Lower lobe of right lung (tissue), 2 donors: Measurements from ENCODE around the gene MTERF4. TPM values are rescaled to one million over a fixed set of nuclear protein-coding genes. Genes with fewer than 3 reads are reported as not detected.

ENCODE experiments used
- ATAC-seq, 2 donors: fragments of 200-7000 bp; cut with Tn5 transposase; one replicate each; pipeline ENCODE4 v1.9.1; 2020 to 2022; ENCODE audit warnings: mild to moderate bottlenecking in 2 of 2, moderate library complexity in 2 of 2
- DNase-seq: peaks from one replicate; pipeline ENCODE4 v3.0.0-alpha.2; 2020
- H3K27ac ChIP-seq: fragments of 200-600 bp; one replicate; pipeline ENCODE4 v1.8.0; 2022
- H3K27me3 ChIP-seq: fragments of 200-600 bp; one replicate; pipeline ENCODE4 v1.8.0; 2022; ENCODE audit warnings: low read depth
- H3K36me3 ChIP-seq: fragments of 200-600 bp; one replicate; pipeline ENCODE4 v1.8.0; 2022; ENCODE audit warnings: mild to moderate bottlenecking
- H3K4me1 ChIP-seq: fragments of 200-600 bp; one replicate; pipeline ENCODE4 v1.8.0; 2022
- H3K4me3 ChIP-seq: fragments of 200-600 bp; one replicate; pipeline ENCODE4 v1.8.0; 2022; ENCODE audit warnings: mild to moderate bottlenecking
- H3K9me3 ChIP-seq: fragments of 200-600 bp; one replicate; pipeline ENCODE4 v1.8.0; 2022
- CTCF ChIP-seq: fragments of 200-600 bp; IDR thresholded peaks from one replicate; pipeline ENCODE4 v1.8.0; 2022; ENCODE audit warnings: antibody characterized with exemption, mild to moderate bottlenecking
- intact Hi-C: fragments of 100-400 bp; cut with DNase I; formaldehyde crosslinking; loops from one replicate; pipeline ENCODE4 v1.11.0; 2022
- long read RNA-seq: library from polyadenylated mRNA; unstranded; transcript quantifications from one replicate; pipeline ENCODE4 v2.0.0, GENCODE V29; 2021
- total RNA-seq: library from RNA; stranded (reverse); fragmentation: NEBNext Ultra II Directional; extraction: Animal tissue kit (Norgen Biotek cat#: 25700); gene quantifications from one replicate; pipeline ENCODE4 v1.2.1, GENCODE V29; 2021
- donor health status: DM: no; HTN: yes; CAD: no; lungs with severe emphysema.

Gene MTERF4
- 32.0 TPM for total RNA-seq
- long read RNA-seq, transcript MTERF4-202 (4 exons, 1,637 nt) = major isoform, 17 of 36 reads
- long read RNA-seq, partial matches to known transcripts = 0 of 36 reads
- long read RNA-seq, other reads (novel, unspliced or antisense) = 13 of 36 reads

DNA sequence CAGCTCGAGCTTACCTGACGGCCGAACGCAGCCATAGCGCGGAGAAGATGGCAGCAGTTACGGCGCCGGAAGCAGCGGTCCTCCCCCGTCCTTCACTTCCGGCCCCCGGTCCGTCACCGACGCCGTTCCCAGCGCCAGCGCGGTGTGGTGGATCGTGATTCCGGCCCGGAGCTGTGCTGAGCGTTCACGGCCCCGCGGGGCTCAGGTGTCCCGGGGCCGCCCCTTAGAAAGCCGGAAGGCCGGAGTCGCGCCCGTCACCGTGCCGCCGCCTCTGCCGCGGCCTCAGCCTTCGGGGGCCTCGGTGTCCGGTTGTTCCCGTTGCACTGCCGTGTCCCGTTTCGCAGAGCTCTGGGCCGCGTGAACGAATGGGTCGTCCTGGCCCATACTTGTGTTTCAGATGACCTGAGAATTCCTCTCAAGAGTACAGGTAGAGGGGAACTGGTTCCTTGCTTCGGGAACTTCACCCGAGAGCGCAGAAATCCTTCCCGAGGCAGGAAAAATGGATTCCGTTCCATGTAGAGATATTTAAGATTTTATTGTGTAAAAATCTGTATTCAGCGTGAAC, at the start of gene MTERF4:
TSS of gene MTERF4 (minus strand) at position 49 of the 565 bp plus-strand sequence. CDS start at position 35, 14 bp downstream.
- DNase-seq (peak; percentile 91), ATAC-seq (peak; percentile 98 to 99)
- intact Hi-C loops = no loop called here
- TF ChIP-seq CTCF = no peak
- peaks cover 30% of the 10 kb centered on the region for H3K36me3 ChIP-seq
- H3K27ac ChIP-seq = peak within 1 kb of the TSS; percentile 96
- H3K9me3 ChIP-seq = no peaks in the 10 kb centered on the region
- peaks cover 40% of the 10 kb centered on the region for H3K4me1 ChIP-seq
- H3K27me3 ChIP-seq = no peaks in the 10 kb centered on the region
- H3K4me3 ChIP-seq = peak within 1 kb of the TSS; percentile 97

DNA sequence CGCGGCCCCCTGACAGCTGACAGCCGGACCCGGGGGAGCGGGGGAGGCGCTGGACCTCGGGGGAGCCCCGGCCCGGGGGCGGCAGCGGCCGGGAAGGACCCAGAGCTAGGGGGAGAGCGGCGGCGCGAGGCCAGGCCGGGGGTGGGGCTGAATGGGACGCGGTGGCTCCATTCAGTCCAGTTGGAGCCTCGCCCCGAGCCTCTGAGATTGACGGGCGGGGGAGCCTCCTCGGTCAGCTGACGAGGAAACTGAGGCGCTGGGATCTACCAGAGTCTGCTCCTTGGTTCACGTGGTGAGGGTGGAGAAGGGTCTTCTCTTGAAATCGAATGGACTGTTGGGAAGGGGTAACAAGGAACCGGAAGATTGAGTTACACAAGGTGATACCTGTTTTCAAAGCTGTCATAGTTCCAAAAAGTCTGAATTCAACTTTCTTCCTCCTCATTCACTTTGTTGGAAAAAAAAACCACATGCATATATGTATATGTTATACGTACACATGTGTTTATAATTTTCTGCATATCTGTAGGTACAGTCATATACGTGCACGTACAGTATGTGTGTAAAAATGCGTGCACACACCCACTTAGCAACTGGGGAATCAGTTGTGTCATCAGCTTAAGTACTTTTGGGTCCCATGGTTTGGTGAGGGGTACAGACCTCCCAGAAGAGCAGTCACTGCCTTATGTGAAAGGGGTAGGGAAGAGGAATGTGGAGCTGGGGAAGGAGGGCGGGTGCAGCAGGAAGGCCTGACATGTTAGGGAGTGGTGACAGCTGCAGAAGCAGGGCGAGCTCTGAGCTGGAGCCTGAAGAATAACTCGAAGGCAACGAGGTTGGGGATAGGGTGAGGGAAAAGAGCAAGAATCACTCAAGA, 48.8 kb upstream of the MTERF4 start:
- peak overlapping the region; percentile 85 for H3K27ac ChIP-seq
- DNase-seq (no peak), ATAC-seq (peak; percentile 7 to 18)
- intact Hi-C loops = no loop called here
- peaks cover 23% of the 10 kb centered on the region for H3K4me1 ChIP-seq
- peak overlapping the region; percentile 98 for H3K4me3 ChIP-seq
- no peaks in the 10 kb centered on the region for H3K27me3 ChIP-seq
- no peaks in the 10 kb centered on the region for H3K9me3 ChIP-seq
- H3K36me3 ChIP-seq = peaks cover 26% of the 10 kb centered on the region
- no peak for TF ChIP-seq CTCF

DNA sequence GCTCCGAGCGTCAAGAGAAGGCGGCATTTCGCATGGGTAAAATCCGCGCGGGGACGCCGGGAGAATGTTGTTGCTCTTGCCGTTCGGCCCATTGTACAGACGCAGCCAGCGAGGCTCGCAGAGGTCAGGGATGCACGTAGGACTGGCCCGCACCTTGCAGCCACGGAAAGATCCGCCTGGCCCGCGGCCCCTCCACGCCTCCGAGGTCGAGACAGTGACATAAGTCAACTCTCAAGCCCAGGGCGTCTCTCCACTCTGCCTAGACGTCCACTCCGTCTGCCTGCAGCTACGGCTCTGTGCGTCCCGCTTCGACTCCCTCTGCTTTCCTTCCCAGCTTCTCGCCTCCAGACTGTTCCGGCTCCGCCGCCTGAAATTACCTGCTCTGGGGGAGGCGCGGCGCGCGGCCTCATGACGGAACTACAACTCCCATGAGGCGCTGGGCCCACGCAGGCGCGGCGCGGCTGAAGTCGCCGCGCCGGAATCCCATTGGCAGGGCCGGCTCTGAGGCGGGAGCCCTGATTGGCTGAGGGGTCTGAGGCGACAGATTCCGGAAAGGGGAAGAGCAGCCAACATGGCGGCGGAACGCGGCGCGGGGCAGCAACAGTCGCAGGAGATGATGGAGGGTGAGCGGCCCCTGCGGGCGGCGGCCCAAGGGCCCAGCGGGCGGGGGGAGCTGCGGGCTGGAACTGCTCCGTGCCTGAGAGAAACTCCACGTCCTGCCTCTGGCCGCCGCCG, 48.0 kb upstream of the MTERF4 start, which contains the start of gene PPP1R7:
TSS of gene PPP1R7 (plus strand) at position 543 of the 735 bp plus-strand sequence. CDS start at position 572, 29 bp downstream.
- peaks cover 18% of the 10 kb centered on the region for H3K36me3 ChIP-seq
- H3K27me3 ChIP-seq = no peaks in the 10 kb centered on the region
- peak; percentile 97 for DNase-seq
- no peak for TF ChIP-seq CTCF
- H3K4me1 ChIP-seq = peaks cover 23% of the 10 kb centered on the region
- peak within 1 kb of the TSS; percentile 85 for H3K27ac ChIP-seq
- H3K9me3 ChIP-seq = no peaks in the 10 kb centered on the region
- peak; percentile 97 to 98 for ATAC-seq
- H3K4me3 ChIP-seq = peak within 1 kb of the TSS; percentile 98
- intact Hi-C loops = no loop called here

DNA sequence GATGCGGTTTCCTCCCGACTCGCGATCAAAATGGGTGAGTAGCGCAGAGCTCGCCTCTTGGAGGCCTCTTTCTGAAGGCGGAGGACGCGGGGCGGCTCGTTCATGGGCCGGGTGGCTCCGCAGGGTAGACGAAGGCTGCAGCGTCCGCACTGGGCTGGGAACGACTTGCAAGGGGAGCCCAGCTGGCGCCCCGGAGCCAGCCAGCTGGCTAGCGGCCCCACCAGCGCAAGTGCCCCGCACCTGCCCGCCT, 47.5 kb upstream of the MTERF4 start:
- intact Hi-C loops = no loop called here
- no peak for TF ChIP-seq CTCF
- DNase-seq (no peak), ATAC-seq (peak in 1 of 2 donors; percentile 18)
- H3K9me3 ChIP-seq = no peaks in the 10 kb centered on the region
- peaks cover 13% of the 10 kb centered on the region for H3K36me3 ChIP-seq
- H3K27me3 ChIP-seq = no peaks in the 10 kb centered on the region
- peak overlapping the region; percentile 98 for H3K4me3 ChIP-seq
- H3K27ac ChIP-seq = peak overlapping the region; percentile 85
- H3K4me1 ChIP-seq = peaks cover 23% of the 10 kb centered on the region

GRCh38 chr2:241148891-241149674, 47.0 kb upstream of the MTERF4 start, which contains the start of gene PASK:
TSS of gene PASK (minus strand) at chr2:241149472. CDS start at chr2:241143032, 6,440 bp downstream.
- H3K36me3 ChIP-seq = peaks cover 8% of the 10 kb centered on the region
- intact Hi-C loops = no loop called here
- peak; percentile 96 to 97 for ATAC-seq

More at GRCh38 chr2:241148891-241149674, 47.0 kb upstream of the MTERF4 start, which contains the start of gene PASK:
- TF ChIP-seq CTCF = no peak
- H3K27me3 ChIP-seq = no peaks in the 10 kb centered on the region
- peak within 1 kb of the TSS; percentile 85 for H3K27ac ChIP-seq
- peaks cover 23% of the 10 kb centered on the region for H3K4me1 ChIP-seq
- H3K9me3 ChIP-seq = no peaks in the 10 kb centered on the region
- H3K4me3 ChIP-seq = peak within 1 kb of the TSS; percentile 98
- peak; percentile 98 for DNase-seq
